Neural progenitor cell (in vitro differentiated cells): ENCODE measurements around the gene MIB1.

Source experiments
- EZH2 ChIP-seq: fragments of 200-600 bp; sonication (generic); IDR thresholded peaks from 2 replicates; pipeline ENCODE4 v1.6.1; 2017; ENCODE audit warnings: antibody characterized with exemption, mild to moderate bottlenecking, moderate library complexity
- EZH2phosphoT487 ChIP-seq: fragments of 200-600 bp; sonication (generic); IDR thresholded peaks from 2 replicates; pipeline ENCODE4 v1.6.1; 2017; ENCODE audit warnings: antibody characterized with exemption
- TF ChIP-seq, protein P1 (sequence below): fragments of 200-600 bp; sonication (generic); IDR thresholded peaks from 2 replicates; pipeline ENCODE4 v1.5.1; 2017; ENCODE audit warnings: antibody characterized with exemption, mild to moderate bottlenecking

DNA sequence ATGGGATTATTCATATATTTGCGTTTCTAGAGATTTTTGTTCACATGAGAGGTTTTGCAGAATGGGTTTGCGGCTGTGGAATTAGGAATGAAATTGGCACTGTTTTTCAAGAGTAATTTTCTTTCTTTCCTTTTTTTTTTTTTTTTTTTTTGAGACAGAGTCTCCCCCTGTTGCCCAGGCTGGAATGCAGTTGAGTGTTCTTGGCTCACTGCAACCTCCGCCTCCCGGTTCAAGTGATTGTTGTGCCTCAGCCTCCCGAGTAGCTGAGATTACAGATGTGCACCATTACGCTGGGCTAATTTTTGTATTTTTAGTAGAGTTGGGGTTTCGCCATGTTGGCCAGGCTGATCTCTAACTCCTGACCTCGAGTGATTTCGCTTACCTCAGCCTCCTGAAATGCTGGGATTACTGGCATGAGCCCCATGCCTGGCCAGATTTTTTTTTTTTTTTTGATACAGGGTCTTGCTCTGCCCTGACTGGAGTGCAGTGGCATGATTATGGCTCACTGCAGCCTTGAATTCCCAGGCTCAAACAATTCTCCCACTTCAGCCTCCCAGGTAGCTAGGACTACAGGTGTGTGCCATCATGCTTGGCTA, 65.3 kb downstream of the MIB1 start:
- TF ChIP-seq, protein P1, sequence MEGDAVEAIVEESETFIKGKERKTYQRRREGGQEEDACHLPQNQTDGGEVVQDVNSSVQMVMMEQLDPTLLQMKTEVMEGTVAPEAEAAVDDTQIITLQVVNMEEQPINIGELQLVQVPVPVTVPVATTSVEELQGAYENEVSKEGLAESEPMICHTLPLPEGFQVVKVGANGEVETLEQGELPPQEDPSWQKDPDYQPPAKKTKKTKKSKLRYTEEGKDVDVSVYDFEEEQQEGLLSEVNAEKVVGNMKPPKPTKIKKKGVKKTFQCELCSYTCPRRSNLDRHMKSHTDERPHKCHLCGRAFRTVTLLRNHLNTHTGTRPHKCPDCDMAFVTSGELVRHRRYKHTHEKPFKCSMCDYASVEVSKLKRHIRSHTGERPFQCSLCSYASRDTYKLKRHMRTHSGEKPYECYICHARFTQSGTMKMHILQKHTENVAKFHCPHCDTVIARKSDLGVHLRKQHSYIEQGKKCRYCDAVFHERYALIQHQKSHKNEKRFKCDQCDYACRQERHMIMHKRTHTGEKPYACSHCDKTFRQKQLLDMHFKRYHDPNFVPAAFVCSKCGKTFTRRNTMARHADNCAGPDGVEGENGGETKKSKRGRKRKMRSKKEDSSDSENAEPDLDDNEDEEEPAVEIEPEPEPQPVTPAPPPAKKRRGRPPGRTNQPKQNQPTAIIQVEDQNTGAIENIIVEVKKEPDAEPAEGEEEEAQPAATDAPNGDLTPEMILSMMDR, result no peak
- no peak for TF ChIP-seq EZH2
- no peak for TF ChIP-seq EZH2phosphoT487
